Gastrocnemius medialis (tissue), 4 donors: ENCODE measurements around the gene ADAM17. TPM values are rescaled to one million over a fixed set of nuclear protein-coding genes. Genes with fewer than 3 reads are reported as not detected.
A peak's percentile ranks its signal among the peaks of the same experiment; 100 is the strongest.

ENCODE experiments used
- ATAC-seq, 2 donors: fragments of 150-250 bp; one replicate each; pipeline ENCODE4 v1.9.1; 2016
- DNase-seq, 2 donors: peaks; one replicate each; pipeline ENCODE4 v3.0.0-alpha.2; 2019
- H3K27ac ChIP-seq, 4 donors: fragments of 200-600 bp; sonication (generic); 1 replicate in 1 of 4; 2 replicates in 3 of 4; pipeline ENCODE4 v1.5.1; 2016 to 2018; ENCODE audit warnings: mild to moderate bottlenecking in 2 of 4, moderate library complexity in 1 of 4
- H3K27me3 ChIP-seq, 3 donors: fragments of 200-600 bp; sonication (generic) in 2 of 3; 1 replicate in 1 of 3; 2 replicates in 2 of 3; pipeline versions ENCODE4 v1.5.1 to v1.6.0; 2016 to 2019; ENCODE audit warnings: mild to moderate bottlenecking in 1 of 3, moderate library complexity in 1 of 3
- H3K36me3 ChIP-seq, 2 donors: fragments of 200-600 bp; sonication (generic) in 1 of 2; one replicate each; pipeline ENCODE4 v1.5.1; 2017 to 2018
- H3K4me1 ChIP-seq, 2 donors: fragments of 200-600 bp; sonication (generic) in 1 of 2; one replicate each; pipeline ENCODE4 v1.5.1; 2016 to 2017; ENCODE audit warnings: mild to moderate bottlenecking in 2 of 2
- H3K4me3 ChIP-seq, 4 donors: fragments of 200-600 bp; sonication (generic) in 3 of 4; 1 replicate in 1 of 4; 2 replicates in 3 of 4; pipeline ENCODE4 v1.5.1; 2016 to 2019; ENCODE audit warnings: mild to moderate bottlenecking in 2 of 4
- H3K9me3 ChIP-seq, 3 donors: fragments of 200-600 bp; sonication (generic) in 2 of 3; 1 replicate in 1 of 3; 2 replicates in 2 of 3; pipeline ENCODE4 v1.5.1; 2016 to 2019
- CTCF ChIP-seq, 5 experiments: fragments of 450-650 bp in 3 of 5; fragments of 200-600 bp in 2 of 5; sonication (generic) in 2 of 5; IDR thresholded peaks in 4 of 5; conservative IDR thresholded peaks in 1 of 5; 1 replicate in 4 of 5; 2 replicates in 1 of 5; pipeline ENCODE4 v1.5.1; 2016 to 2019; ENCODE audit warnings: antibody characterized with exemption in 5 of 5, mild to moderate bottlenecking in 3 of 5, moderate library complexity in 3 of 5
- POLR2A ChIP-seq, 2 donors: fragments of 450-650 bp; IDR thresholded peaks; one replicate each; pipeline ENCODE4 v1.6.1; 2017; ENCODE audit warnings: antibody characterized with exemption in 2 of 2, mild to moderate bottlenecking in 2 of 2, moderate library complexity in 2 of 2
- in situ Hi-C, 4 donors: fragments of 200-750 bp; cut with MboI; loops; one replicate each; pipeline versions ENCODE4 v1.15.0 to v1.8.0; 2017; ENCODE audit warnings: low sequenced_read_pairs in 4 of 4
- intact Hi-C: fragments of 100-400 bp; cut with DNase I; formaldehyde crosslinking; loops from one replicate; pipeline ENCODE4 v1.15.1; 2023; ENCODE audit warnings: low total_unique reads
- total RNA-seq, 4 donors: library from RNA; depleted of rRNA; stranded (reverse); fragments of >200 nt; gene quantifications; one replicate each; pipeline versions ENCODE4 v1.1.0 to v1.2.3, GENCODE V29; 2016

Gene ADAM17
- total RNA-seq, 4 donors from 2014 or later: 13.5 to 27.1 (median 22.0) TPM

DNA sequence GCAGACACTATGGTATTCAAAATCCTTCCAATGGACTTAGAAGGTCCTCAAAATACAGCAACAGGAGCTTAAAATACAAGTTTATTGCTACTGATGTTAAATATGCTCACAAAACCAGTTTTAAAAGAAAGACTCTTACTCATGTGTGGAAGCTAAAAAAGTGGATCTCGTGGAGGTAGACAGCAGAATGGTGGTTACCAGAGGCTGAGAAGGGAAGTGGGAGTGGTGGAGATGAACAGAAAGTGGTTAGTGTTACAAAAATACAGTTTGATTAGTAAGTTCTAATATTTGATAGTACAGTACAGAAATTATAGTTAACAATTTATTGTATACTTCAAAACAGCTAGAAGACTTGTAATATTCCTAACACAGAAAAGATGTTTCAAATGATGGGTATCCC lies 12.1 kb downstream of the ADAM17 start:
- no peaks in the 10 kb centered on the region for H3K9me3 ChIP-seq
- intact Hi-C loops: no loop called here
- no peak for ATAC-seq
- H3K4me1 ChIP-seq: peaks cover 9 to 36% of the 10 kb centered on the region in 2 donors
- no peaks in the 10 kb centered on the region for H3K27me3 ChIP-seq
- H3K27ac ChIP-seq: no peak overlapping the region
- TF ChIP-seq CTCF (IDR thresholded peaks at IDR 0.05 in 4 of 5, conservative IDR thresholded peaks at IDR 0.05 in 1 of 5): no peak
- no peak for TF ChIP-seq POLR2A (IDR thresholded peaks at IDR 0.05)
- in situ Hi-C loops: no loop called here
- no peak for DNase-seq
- H3K36me3 ChIP-seq: peaks cover 0 to 6% of the 10 kb centered on the region in 2 donors
- H3K4me3 ChIP-seq: no peak overlapping the region

DNA sequence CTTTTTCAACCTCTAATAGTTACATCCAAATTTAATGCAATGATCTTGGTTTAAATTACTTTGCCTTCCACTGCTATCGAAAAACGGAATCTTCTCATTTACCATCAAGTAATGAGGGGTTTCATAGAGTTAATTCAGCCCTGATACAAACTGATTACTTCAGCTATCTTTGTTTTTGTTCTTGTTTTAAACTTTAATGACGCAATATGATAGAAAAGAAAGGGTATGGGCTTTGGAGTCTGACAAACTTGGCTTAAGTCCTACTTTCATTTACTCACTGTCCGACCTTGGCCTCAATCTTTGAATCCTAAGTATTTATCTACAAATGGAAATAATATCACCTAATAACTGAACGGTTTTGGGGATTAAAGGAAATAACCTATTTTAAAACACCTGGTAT lies 16.1 kb downstream of the ADAM17 start:
- DNase-seq: no peak
- intact Hi-C loops: no loop called here
- Histone ChIP-seq H3K27ac (peak overlapping the region in 3 of 4 donors; percentile 17 to 58 (median 35)), H3K4me1 (peaks cover 0 to 21% of the 10 kb centered on the region in 2 donors), H3K36me3 (peaks cover 0 to 11% of the 10 kb centered on the region in 2 donors), H3K27me3 (no peaks in the 10 kb centered on the region), H3K9me3 (no peaks in the 10 kb centered on the region), H3K4me3 (no peak overlapping the region)
- in situ Hi-C loops: no loop called here
- ATAC-seq: no peak
- no peak for TF ChIP-seq POLR2A (IDR thresholded peaks at IDR 0.05)

DNA sequence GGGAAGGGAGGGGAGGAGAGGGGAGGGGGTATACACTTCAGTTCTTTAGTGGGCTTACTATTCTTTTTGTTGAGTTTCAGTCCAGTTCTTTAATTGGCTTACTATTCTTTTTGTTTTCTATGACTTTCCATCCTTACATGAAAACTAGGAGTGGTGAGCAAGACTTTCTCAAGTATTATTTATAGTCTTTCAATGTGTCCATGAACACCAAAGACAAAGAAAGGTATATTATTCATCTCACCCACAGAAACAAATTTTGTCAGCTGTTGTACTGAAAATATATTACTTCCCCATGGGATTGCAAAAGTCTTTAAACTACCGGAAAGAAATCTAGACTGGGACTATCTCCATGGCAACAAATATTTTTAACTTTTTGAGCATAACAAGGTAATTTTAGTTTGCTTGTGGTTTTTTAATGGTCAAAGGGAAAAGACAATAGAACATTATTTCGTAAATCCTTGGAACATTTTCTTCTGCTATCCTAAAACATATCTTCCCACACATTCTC lies 17.6 kb downstream of the ADAM17 start:
- Histone ChIP-seq H3K9me3 (no peaks in the 10 kb centered on the region), H3K27ac (peak overlapping the region; percentile 13 to 58 (median 32)), H3K4me3 (peak overlapping the region in 1 of 4 donors; percentile 17), H3K4me1 (peaks cover 0 to 21% of the 10 kb centered on the region in 2 donors), H3K36me3 (peaks cover 0 to 20% of the 10 kb centered on the region in 2 donors), H3K27me3 (no peaks in the 10 kb centered on the region)
- DNase-seq: no peak
- ATAC-seq: peak in 1 of 2 donors; percentile 33
- TF ChIP-seq POLR2A (IDR thresholded peaks at IDR 0.05) (no peak), CTCF (IDR thresholded peaks at IDR 0.05 in 4 of 5, conservative IDR thresholded peaks at IDR 0.05 in 1 of 5) (no peak)
- intact Hi-C loops (no loop called here), in situ Hi-C loops (no loop called here)

DNA sequence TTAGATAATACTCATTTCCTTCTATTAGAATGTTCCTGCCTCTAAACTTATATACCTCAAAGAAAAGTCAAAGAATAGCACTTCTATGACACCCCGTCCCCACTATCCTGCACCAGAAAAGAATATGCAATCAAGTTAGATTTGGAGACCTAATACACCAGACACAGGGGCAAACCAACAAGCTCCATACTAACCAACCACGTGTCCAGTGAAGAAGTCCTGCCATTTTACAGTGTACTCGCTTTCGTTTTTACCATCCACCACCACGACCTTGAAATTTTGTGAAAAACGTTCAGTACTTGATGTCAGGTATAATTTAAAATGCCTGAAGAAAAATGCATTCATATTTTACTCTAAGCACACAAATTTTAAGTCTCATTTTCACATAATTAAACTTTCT lies 19.1 kb downstream of the ADAM17 start:
- Histone ChIP-seq H3K27me3 (no peaks in the 10 kb centered on the region), H3K4me1 (peaks cover 0 to 21% of the 10 kb centered on the region in 2 donors), H3K27ac (no peak overlapping the region), H3K4me3 (no peak overlapping the region), H3K36me3 (peaks cover 0 to 15% of the 10 kb centered on the region in 2 donors), H3K9me3 (no peaks in the 10 kb centered on the region)
- DNase-seq (no peak), ATAC-seq (no peak)
- in situ Hi-C loops: no loop called here
- intact Hi-C loops: no loop called here
- TF ChIP-seq CTCF (IDR thresholded peaks at IDR 0.05 in 4 of 5, conservative IDR thresholded peaks at IDR 0.05 in 1 of 5) (no peak), POLR2A (IDR thresholded peaks at IDR 0.05) (no peak)

GRCh38 chr2:9535177-9535576 lies 20.5 kb downstream of the ADAM17 start:
- no peak for ATAC-seq
- no peaks in the 10 kb centered on the region for H3K27me3 ChIP-seq
- intact Hi-C loops (no loop called here), in situ Hi-C loops (no loop called here)
- TF ChIP-seq CTCF (IDR thresholded peaks at IDR 0.05 in 4 of 5, conservative IDR thresholded peaks at IDR 0.05 in 1 of 5): no peak
- no peak for TF ChIP-seq POLR2A (IDR thresholded peaks at IDR 0.05)
- H3K4me1 ChIP-seq: peaks cover 0 to 21% of the 10 kb centered on the region in 2 donors
- DNase-seq: no peak
- H3K27ac ChIP-seq: no peak overlapping the region
- peaks cover 0 to 14% of the 10 kb centered on the region in 2 donors for H3K36me3 ChIP-seq
- no peak overlapping the region for H3K4me3 ChIP-seq
- H3K9me3 ChIP-seq: no peaks in the 10 kb centered on the region
